ENCODE results near the gene HDDC2.
"Not testable (repeated sequence)": the region's sequence is repeated elsewhere in the genome, so short reads cannot be mapped to it uniquely, and the experiment has no call there.

HDDC2 gene

DNA sequence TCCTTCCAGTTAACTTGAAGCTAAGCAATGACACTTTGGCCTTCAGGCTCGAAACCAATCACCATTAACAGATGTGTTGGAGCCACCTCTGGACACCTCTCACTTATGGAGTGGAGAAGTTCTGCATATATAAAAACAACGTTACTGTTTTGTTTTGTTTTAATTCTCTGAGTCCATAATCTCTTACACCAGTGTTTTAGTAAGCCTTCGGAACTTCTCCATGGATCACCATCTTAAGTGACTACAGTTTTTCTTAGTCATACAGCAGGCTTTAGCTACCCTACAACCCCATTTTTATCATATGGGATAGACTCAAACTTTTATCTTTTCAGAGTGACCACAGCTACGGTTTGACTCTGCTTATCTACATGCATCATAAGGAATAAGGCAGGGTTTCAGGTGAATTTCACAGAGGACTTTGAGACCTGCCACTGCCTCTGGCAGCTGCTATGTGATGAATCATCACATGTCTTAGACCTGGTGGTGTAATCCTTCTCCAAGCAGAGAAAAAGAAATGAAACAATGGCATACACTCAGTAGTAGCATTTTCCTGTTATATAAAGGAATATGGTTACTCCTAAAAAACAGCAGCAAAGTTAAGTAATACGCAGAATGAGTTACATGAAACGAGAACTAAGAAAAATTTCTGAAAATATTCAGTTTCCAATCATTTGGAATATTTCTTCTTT is 5.5 kb upstream of the HDDC2 start:
- DNase-seq (ENCODE audit: low read depth in 2 of 3, low spot score in 2 of 3) = no peak

- DNase-seq (ENCODE audit: low read depth in 2 of 3, low spot score in 2 of 3) = no peak
Measured at GRCh38 chr6:125306756-125307149, 5.0 kb upstream of the HDDC2 start.

DNA sequence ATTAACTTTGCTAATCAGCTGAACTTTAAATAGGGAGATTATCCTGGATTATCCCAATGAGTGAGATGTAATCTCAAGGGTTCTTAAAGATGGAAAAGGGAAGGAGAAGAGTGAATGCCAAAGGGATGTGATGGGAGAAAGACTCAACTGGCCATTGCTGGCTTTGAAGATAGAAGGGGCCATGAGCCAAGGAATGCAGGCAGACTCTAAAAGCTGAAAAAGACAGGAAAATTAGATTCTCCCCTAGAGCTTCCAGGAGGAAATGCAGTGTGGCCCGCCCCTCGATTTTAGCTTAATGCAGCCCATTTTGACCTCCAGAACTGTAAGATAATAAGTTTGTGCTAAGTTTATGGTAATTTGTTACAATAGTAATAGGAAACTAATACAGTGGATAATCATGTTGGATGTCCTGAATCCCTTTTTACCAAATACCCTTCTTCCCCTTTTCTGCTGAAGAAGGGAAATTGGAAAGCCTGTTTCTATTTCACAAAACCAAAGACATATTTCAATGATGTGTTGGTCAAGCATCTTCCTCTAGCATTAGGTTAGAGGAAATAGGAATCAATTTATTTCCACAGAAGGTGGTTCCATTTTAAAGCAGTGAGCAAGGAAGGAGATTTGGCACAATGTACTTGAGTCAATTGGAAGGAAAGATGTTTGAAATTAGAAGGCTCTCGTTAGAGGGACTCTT is 3.3 kb upstream of the HDDC2 start:
- no peak for DNase-seq (ENCODE audit: low read depth in 2 of 3, low spot score in 2 of 3)

GRCh38 chr6:125303512-125303854 is 1.7 kb upstream of the HDDC2 start:
- no peak for DNase-seq (ENCODE audit: low read depth in 2 of 3, low spot score in 2 of 3)

- no peak for DNase-seq (ENCODE audit: low read depth in 2 of 3, low spot score in 2 of 3)
Measured at GRCh38 chr6:125302840-125303511, 1.2 kb upstream of the HDDC2 start.

GRCh38 chr6:125300992-125301434 is 754 bp downstream of the HDDC2 start:
- DNase-seq (ENCODE audit: low read depth in 2 of 3, low spot score in 2 of 3) = no peak

- no peak for DNase-seq (ENCODE audit: low read depth in 2 of 3, low spot score in 2 of 3)
Measured at GRCh38 chr6:125299257-125299656, 2.5 kb downstream of the HDDC2 start.

DNA sequence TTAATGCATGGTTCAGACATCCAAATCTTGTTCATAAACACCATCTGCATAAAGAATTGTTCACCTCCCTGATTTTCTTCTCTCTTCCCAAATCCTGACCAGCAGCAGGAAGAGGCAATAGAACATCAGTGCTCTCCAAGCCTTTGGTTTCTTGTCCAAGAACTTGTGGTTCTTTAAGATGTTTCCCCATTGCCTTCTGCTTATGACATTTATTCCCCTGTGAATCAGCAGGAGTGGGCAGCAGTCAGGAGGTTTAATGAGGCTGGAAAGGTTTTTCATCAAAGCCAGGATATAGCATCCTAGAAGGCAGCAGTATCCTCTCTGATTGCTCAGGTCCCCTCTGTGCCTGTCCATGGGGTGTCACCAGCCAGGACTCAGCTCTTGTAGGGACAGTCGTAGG is 5.3 kb downstream of the HDDC2 start:
- no peak for DNase-seq (ENCODE audit: low read depth in 2 of 3, low spot score in 2 of 3)

DNA sequence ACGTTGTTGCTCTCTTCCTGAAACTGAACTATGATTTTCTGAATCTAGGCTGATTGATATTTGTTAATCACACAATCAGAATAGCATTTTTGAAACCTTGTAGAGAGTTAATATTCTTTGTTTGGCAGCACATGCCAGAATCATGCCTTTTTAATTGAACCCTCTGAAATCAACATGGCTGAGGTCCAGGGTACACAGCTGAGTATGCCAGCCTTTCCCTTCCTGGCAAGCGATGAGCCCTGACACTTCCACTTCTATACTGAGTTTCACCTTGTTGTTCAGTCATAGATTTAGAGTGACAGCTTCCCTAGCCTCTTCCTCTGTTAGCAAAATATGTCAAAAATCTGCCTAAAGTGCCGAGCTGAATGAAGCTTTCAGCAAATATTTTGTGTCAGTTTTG is 6.8 kb downstream of the HDDC2 start:
- DNase-seq (ENCODE audit: low read depth in 2 of 3, low spot score in 2 of 3) = no peak

DNA sequence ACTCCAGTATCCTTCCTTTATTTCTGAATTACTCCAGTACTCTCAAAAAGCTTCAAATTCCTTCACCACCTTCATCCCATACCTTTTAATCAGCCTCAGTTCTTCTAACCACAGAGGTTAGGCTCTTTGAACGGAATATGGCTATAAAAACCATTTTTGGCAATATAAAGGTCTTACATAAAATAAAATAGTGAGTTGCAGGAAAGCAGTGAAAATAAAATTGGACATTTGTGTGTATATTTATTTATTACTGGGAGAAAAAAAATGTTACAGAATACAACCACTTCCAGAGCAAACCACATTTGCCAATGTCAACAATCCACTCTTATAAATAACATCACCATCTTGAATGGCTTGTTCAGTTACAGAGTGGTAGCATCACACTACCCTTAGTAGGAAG is 7.7 kb downstream of the HDDC2 start:
- no peak for DNase-seq (ENCODE audit: low read depth in 2 of 3, low spot score in 2 of 3)

GRCh38 chr6:125293587-125293986 is 8.2 kb downstream of the HDDC2 start:
- DNase-seq (ENCODE audit: low read depth in 2 of 3, low spot score in 2 of 3) = no peak

DNA sequence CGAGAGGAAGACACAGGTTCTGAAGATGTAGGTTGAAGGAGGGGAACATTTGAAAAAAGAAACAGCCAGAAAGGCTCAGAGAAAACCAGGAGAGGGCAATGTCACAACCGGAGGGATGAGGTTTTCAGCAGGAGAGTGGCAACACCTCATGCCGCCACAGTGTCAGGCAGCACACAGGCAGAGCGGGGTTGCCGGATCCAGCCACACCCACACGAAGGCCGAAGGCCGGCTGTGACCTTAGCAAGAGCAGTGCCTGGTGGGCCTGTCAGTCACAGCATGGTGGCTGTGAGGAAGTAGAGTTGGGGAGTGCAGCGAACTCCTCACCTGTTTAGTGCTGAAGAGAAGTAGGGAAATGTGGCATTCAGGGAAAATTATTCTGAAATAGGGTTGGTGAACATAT is 14.0 kb downstream of the HDDC2 start:
- DNase-seq (ENCODE audit: low read depth in 2 of 3, low spot score in 2 of 3) = no peak

- DNase-seq (ENCODE audit: low read depth in 2 of 3, low spot score in 2 of 3) = no peak
Measured at GRCh38 chr6:125285936-125286335, 15.8 kb downstream of the HDDC2 start.

- no peak for DNase-seq (ENCODE audit: low read depth in 2 of 3, low spot score in 2 of 3)
Measured at GRCh38 chr6:125285353-125285752, 16.4 kb downstream of the HDDC2 start.

GRCh38 chr6:125282470-125282869 is 19.3 kb downstream of the HDDC2 start:
- not testable (repeated sequence) for DNase-seq (ENCODE audit: low read depth in 2 of 3, low spot score in 2 of 3)

DNA sequence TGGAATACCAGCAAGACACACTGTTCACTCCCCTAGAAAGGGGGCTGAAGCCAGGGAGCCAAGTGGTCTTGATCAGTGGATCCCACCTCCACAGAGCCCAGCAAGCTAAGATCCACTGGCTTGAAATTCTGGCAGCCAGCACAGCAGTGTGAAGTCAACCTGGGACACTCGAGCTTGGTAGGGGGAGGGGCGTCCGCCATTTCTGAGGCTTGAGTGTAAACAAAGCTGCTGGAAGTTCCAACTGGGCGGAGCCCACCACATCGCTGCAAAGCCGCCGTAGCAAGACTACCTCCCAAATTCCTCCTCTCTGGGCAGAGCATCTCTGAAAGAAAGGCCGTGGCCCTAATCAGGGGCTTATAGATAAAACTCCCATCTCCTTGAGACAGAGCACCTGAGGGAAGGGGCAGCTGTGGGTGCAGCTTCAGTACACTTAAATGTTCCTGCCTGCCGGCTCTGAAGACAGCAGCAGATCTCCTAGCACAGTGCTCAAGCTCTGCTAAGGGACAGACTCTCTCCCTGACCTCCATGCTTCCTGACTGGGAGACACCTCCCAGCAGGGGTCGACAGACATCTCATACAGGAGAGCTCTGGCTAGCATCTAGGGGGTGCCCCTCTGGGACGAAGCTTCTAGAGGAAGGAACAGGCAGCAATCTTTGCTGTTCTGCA is 21.3 kb downstream of the HDDC2 start:
- DNase-seq (ENCODE audit: low read depth in 2 of 3, low spot score in 2 of 3) = not testable (repeated sequence)

- no peak for DNase-seq (ENCODE audit: low read depth in 2 of 3, low spot score in 2 of 3)
Measured at GRCh38 chr6:125279961-125280360, 21.8 kb downstream of the HDDC2 start.

DNA sequence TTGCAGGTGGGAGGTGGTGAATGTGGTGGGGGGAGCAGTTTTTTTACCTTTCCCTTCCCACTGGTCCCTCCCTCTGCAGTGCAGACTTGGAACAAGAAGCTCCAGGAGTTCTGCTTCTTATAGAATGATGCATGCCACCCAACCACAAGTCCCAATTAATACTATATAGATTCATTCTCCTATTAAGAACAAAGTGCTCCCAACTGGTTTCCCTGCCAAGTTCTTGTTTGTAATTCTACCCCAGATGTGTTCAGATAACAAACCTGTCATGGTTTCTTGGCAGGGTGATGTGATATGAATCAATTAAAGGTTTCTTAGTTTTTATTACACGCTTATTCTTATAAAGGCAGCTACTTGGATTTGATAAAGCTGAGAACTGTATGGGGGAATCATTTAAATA is 23.9 kb downstream of the HDDC2 start:
- DNase-seq (ENCODE audit: low read depth in 2 of 3, low spot score in 2 of 3) = no peak

- DNase-seq (ENCODE audit: low read depth in 2 of 3, low spot score in 2 of 3) = no peak
Measured at GRCh38 chr6:125275779-125276178, 26.0 kb downstream of the HDDC2 start.

- DNase-seq (ENCODE audit: low read depth in 2 of 3, low spot score in 2 of 3) = no peak
Measured at GRCh38 chr6:125274935-125275334, 26.8 kb downstream of the HDDC2 start.

DNA sequence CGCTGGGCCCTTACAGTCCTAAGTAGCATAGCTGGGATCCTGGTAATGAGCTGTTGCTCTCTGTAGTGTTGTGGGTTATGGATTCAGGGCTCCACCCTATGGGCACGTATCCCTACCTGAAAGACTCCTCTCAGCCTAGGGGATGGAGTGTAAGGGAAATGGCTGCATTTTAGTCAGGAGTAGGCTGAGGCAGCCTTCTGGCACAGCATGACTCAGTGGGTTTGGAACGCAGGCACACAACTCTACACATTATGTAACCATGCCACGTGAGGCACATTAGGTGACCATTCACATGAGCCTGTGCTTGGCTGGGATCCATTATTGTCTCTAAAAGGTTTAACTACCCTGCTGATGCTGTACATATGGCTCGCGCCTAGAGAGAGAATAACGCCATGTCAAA is 27.8 kb downstream of the HDDC2 start:
- no peak for DNase-seq (ENCODE audit: low read depth in 2 of 3, low spot score in 2 of 3)

DNA sequence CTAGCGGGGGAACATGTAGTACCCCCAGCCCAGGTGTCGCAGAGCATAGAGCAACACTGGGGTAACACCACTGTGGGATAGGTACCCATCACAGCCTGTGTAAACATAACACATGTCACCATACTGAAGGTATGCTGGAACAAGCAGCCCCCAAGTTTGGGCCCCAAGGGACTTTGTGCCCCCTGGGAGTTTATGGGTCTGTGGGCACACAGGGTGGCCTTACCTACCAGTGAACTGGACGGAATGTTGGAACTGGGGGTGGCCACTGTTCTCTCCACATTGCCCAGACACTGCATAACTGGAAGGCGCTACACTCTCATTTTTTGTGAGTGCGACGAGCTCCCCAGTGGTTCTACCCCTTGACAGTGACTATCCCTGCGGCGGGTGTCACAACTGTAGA is 28.5 kb downstream of the HDDC2 start:
- no peak for DNase-seq (ENCODE audit: low read depth in 2 of 3, low spot score in 2 of 3)
